ENCODE data around the gene PCSK2.

- TF ChIP-seq CTCF (IDR thresholded peaks at IDR 0.05; ENCODE audit: extremely low read depth in 1 of 2, insufficient read depth in 1 of 2, low read depth in 1 of 2, low read length in 2 of 2): no peak
- no peak for TF ChIP-seq POLR2A (IDR thresholded peaks at IDR 0.05; ENCODE audit: low read depth, low read length)
- TF ChIP-seq POLR2AphosphoS5 (IDR thresholded peaks at IDR 0.05; ENCODE audit: insufficient read depth, low read depth, low read length): no peak
- TF ChIP-seq EZH2 (IDR thresholded peaks at IDR 0.05; ENCODE audit: borderline replicate concordance, low read depth, low read length, severe bottlenecking): no peak
Observed at GRCh38 chr20:17499041-17499440, 272.2 kb downstream of the PCSK2 start.

Data from endothelial cell of umbilical vein (primary cell).